ENCODE measurements around the gene SGO1. TPM values are rescaled to one million over a fixed set of nuclear protein-coding genes. Genes with fewer than 3 reads are reported as not detected.
"Not testable (repeated sequence)": the region's sequence is repeated elsewhere in the genome, so short reads cannot be mapped to it uniquely, and the experiment has no call there.

Gene SGO1
- total RNA-seq, 1 experiment from 2014 or later, result 14.8 TPM

- CTCF ChIA-PET; H3K27me3 ChIP-seq (ENCODE audit: control insufficient read depth, insufficient read depth, low read length); intact Hi-C loops (cut with micrococcal nuclease; ENCODE audit: unreplicated experiment); POLR2A ChIA-PET; H3K27ac ChIP-seq (ENCODE audit: low read length); H3K4me3 ChIP-seq (ENCODE audit: low read depth in 2 of 2, low read length in 2 of 2); H3K4me1 ChIP-seq (ENCODE audit: control insufficient read depth, insufficient read depth, low read length); H3K36me3 ChIP-seq (ENCODE audit: control insufficient read depth, insufficient read depth, low read length); in situ Hi-C loops (cut with HindIII; ENCODE audit: low pct_unique_long_range_greater_than_20kb, low sequenced_read_pairs); H3K9me3 ChIP-seq (ENCODE audit: control insufficient read depth, insufficient read depth, low read depth, low read length); DNase-seq (ENCODE audit: low read depth, low spot score); BruUV-seq (replicated peaks); ATAC-seq: not testable (repeated sequence)
These were observed 19.9 kb upstream of the SGO1 start for GRCh38 chr3:20205898-20206297.

GRCh38 chr3:20201143-20201542, 15.1 kb upstream of the SGO1 start:
- intact Hi-C loops (cut with micrococcal nuclease; ENCODE audit: unreplicated experiment) (no loop called here), in situ Hi-C loops (cut with HindIII; ENCODE audit: low pct_unique_long_range_greater_than_20kb, low sequenced_read_pairs) (no loop called here)
- DNase-seq (ENCODE audit: low read depth, low spot score) (no peak), ATAC-seq (no peak)
- no peaks in the 10 kb centered on the region for H3K4me1 ChIP-seq (ENCODE audit: control insufficient read depth, insufficient read depth, low read length)
- TF ChIP-seq SIN3A (IDR thresholded peaks at IDR 0.05; ENCODE audit: borderline replicate concordance, insufficient read depth, low read depth, low read length) (no peak), POLR2AphosphoS5 (IDR thresholded peaks at IDR 0.05; ENCODE audit: low read depth, low read length) (no peak), CTCF (IDR thresholded peaks at IDR 0.05) (no peak), TCF7L2 (IDR thresholded peaks at IDR 0.05; ENCODE audit: low read depth, low read length) (no peak)
- TF ChIP-seq, protein P1, sequence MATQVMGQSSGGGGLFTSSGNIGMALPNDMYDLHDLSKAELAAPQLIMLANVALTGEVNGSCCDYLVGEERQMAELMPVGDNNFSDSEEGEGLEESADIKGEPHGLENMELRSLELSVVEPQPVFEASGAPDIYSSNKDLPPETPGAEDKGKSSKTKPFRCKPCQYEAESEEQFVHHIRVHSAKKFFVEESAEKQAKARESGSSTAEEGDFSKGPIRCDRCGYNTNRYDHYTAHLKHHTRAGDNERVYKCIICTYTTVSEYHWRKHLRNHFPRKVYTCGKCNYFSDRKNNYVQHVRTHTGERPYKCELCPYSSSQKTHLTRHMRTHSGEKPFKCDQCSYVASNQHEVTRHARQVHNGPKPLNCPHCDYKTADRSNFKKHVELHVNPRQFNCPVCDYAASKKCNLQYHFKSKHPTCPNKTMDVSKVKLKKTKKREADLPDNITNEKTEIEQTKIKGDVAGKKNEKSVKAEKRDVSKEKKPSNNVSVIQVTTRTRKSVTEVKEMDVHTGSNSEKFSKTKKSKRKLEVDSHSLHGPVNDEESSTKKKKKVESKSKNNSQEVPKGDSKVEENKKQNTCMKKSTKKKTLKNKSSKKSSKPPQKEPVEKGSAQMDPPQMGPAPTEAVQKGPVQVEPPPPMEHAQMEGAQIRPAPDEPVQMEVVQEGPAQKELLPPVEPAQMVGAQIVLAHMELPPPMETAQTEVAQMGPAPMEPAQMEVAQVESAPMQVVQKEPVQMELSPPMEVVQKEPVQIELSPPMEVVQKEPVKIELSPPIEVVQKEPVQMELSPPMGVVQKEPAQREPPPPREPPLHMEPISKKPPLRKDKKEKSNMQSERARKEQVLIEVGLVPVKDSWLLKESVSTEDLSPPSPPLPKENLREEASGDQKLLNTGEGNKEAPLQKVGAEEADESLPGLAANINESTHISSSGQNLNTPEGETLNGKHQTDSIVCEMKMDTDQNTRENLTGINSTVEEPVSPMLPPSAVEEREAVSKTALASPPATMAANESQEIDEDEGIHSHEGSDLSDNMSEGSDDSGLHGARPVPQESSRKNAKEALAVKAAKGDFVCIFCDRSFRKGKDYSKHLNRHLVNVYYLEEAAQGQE (IDR thresholded peaks at IDR 0.05; ENCODE audit: insufficient read depth in 1 of 2, low read depth in 2 of 2, low read length in 1 of 2), result no peak
- no peak overlapping the region for H3K4me3 ChIP-seq (ENCODE audit: low read depth in 2 of 2, low read length in 2 of 2)
- no peak overlapping the region for H3K27ac ChIP-seq (ENCODE audit: low read length)
- H3K9me3 ChIP-seq (ENCODE audit: control insufficient read depth, insufficient read depth, low read depth, low read length), result no peaks in the 10 kb centered on the region
- H3K36me3 ChIP-seq (ENCODE audit: control insufficient read depth, insufficient read depth, low read length), result no peaks in the 10 kb centered on the region
- BruUV-seq (replicated peaks), result no TSS peak
- no peaks in the 10 kb centered on the region for H3K27me3 ChIP-seq (ENCODE audit: control insufficient read depth, insufficient read depth, low read length)
- ChIA-PET CTCF (no interaction called here), POLR2A (no interaction called here)

DNA sequence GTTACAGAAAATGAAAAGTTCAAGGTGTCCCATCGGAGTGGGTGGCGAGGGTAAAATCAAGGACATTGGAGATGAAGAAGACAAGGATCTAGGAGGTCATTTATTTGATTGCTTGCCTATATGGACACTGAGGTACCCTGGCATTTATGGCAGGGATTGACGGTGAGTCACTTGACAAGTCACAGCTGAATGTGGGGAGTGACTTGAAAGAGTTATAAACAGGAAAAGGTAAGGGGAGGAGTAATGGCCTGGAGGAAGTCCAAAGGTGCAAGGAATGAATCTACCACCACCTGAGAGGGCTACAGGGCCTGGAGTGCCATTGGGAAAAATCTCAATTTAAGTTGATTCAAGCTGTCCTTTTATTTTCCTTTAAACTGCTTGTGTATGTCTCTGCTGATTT, 11.8 kb upstream of the SGO1 start:
- TF ChIP-seq, protein P1 (IDR thresholded peaks at IDR 0.05; ENCODE audit: insufficient read depth in 1 of 2, low read depth in 2 of 2, low read length in 1 of 2), result no peak
- DNase-seq (ENCODE audit: low read depth, low spot score) (no peak), ATAC-seq (no peak)
- ChIA-PET POLR2A (interaction anchor here (0.6 kb wide), 1 partner anchor 9 kb away, joined by 5 read pairs; no protein-coding TSS in a partner anchor), CTCF (no interaction called here)
- no peaks in the 10 kb centered on the region for H3K9me3 ChIP-seq (ENCODE audit: control insufficient read depth, insufficient read depth, low read depth, low read length)
- intact Hi-C loops (cut with micrococcal nuclease; ENCODE audit: unreplicated experiment), result no loop called here
- in situ Hi-C loops (cut with HindIII; ENCODE audit: low pct_unique_long_range_greater_than_20kb, low sequenced_read_pairs), result no loop called here
- H3K4me3 ChIP-seq (ENCODE audit: low read depth in 2 of 2, low read length in 2 of 2), result no peak overlapping the region
- H3K4me1 ChIP-seq (ENCODE audit: control insufficient read depth, insufficient read depth, low read length), result no peaks in the 10 kb centered on the region
- BruUV-seq (replicated peaks), result no TSS peak
- no peaks in the 10 kb centered on the region for H3K27me3 ChIP-seq (ENCODE audit: control insufficient read depth, insufficient read depth, low read length)
- no peak overlapping the region for H3K27ac ChIP-seq (ENCODE audit: low read length)
- no peaks in the 10 kb centered on the region for H3K36me3 ChIP-seq (ENCODE audit: control insufficient read depth, insufficient read depth, low read length)
